Skin epidermis (tissue), 12 donors: Measurements from ENCODE around the gene NFKBIB.

Experiments used
- H3K27ac ChIP-seq, 21 experiments: fragments of 200-600 bp; sonication (generic) in 11 of 21; one replicate each; pipeline ENCODE4 v1.5.0; 2020; ENCODE audit warnings: mild to moderate bottlenecking in 3 of 21, inconsistent platforms in 2 of 21, moderate library complexity in 2 of 21
- H3K4me3 ChIP-seq, 7 experiments: fragments of 200-600 bp; sonication (generic) in 2 of 7; one replicate each; pipeline ENCODE4 v1.5.0; 2020; ENCODE audit warnings: inconsistent platforms in 2 of 7, mild to moderate bottlenecking in 2 of 7, moderate library complexity in 1 of 7

Gene NFKBIB

GRCh38 chr19:38946229-38947010 lies 46.7 kb downstream of the NFKBIB start:
- Histone ChIP-seq H3K27ac (no peak overlapping the region), H3K4me3 (no peak overlapping the region)

- peak overlapping the region; percentile 10 to 41 (median 24) for H3K4me3 ChIP-seq
- H3K27ac ChIP-seq, result peak overlapping the region in 1 of 21 experiments; percentile 26
Observed at GRCh38 chr19:38949580-38950367, 50.0 kb downstream of the NFKBIB start.

- no peak overlapping the region for H3K4me3 ChIP-seq
- H3K27ac ChIP-seq, result no peak overlapping the region
Observed at GRCh38 chr19:38951187-38951586, 51.4 kb downstream of the NFKBIB start.

GRCh38 chr19:38952395-38953165 lies 52.8 kb downstream of the NFKBIB start:
- no peak overlapping the region for H3K27ac ChIP-seq
- H3K4me3 ChIP-seq, result no peak overlapping the region

- no peak overlapping the region for H3K27ac ChIP-seq
- H3K4me3 ChIP-seq, result no peak overlapping the region
Observed at GRCh38 chr19:38953677-38954076, 53.9 kb downstream of the NFKBIB start.

GRCh38 chr19:38956264-38956663 lies 56.5 kb downstream of the NFKBIB start:
- H3K27ac ChIP-seq, result no peak overlapping the region
- H3K4me3 ChIP-seq, result no peak overlapping the region

GRCh38 chr19:38958301-38958700 lies 58.5 kb downstream of the NFKBIB start:
- Histone ChIP-seq H3K27ac (no peak overlapping the region), H3K4me3 (no peak overlapping the region)
